GM21423 (cell line): ENCODE measurements around the gene HTR6.

Experiments used
- ATAC-seq: cut with Tn5 transposase; IDR thresholded peaks from one replicate; pipeline ENCODE4 v1.9.1; 2021; ENCODE audit warnings: mild to moderate bottlenecking, moderate library complexity; ENCODE audit not compliant: unreplicated experiment

The HTR6 gene

DNA sequence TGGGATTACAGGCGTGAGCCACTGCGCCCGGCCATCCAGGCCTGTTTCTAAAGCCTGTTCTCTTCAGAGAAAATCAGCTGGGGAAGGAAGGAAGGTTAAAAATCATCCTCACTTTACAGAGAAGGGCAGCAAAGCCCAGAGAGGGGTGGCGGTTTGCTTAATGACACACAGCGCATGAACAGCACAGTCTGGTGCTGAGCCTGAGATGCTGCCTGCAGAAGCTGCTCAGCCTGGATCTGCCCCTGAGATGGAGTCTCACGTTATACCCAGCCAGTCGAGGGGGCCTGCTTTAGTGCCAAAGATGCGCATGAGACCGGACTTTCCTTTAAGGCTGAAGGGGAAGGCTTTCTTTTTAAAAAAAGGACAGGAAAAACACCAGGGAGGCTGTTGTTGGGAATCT, 21.3 kb downstream of the HTR6 start:
- ATAC-seq, result no peak

DNA sequence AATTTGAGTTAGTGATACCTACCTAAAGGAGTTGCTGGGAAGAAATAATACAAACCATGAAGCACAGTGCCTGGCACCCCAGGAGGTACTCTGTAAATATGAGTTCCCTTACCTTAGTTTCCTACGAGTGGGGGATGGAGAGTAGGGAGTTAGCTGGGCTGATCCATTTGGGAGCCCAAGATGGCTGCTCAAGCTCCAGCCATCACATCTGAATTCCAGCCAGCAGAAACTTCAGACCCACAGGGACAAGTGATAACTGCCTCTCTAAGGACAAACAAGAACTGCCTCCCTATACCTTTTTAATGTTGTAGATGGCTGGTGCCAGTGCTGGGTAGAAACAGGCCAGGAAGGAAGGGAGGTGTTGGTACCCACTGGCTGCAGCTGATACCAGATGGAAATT, 22.7 kb downstream of the HTR6 start:
- ATAC-seq, result no peak

DNA sequence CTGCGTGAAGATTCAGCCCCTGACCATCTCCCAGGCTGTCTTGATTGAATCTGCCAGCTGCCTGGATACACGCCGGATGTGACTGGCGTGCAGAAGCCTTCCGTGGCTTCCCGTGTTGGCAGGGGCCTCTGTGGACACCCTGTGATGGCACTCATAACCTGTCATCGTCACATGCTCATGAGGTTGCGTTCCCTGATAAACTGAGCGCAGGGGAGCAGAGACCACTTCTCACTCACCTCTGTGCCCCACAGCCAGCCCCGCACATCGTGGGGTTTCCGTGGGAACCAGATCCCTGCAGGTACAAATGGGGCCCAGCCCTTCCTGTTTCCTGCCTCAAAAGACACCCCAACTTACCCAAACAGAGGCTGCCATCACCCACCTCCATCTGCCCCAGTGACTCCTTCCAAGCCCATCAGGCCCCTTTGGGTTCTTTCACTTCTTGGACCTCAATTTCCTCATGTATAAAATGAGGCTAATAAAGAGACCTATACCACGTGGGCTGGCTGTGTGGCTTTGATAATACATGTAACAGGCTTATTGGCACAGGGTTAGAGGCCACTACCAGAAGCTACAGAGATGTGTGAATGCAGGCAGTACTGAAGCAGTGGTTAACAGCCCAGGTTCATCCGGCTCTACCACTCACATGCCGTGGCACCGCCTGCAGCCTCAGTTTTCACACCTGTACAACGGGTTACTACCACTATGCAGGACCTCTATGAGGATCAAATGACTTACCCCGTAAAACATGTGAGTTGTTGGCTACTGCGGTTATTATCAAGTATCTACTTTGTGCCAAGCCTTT, 23.6 kb downstream of the HTR6 start:
- ATAC-seq, result no peak

DNA sequence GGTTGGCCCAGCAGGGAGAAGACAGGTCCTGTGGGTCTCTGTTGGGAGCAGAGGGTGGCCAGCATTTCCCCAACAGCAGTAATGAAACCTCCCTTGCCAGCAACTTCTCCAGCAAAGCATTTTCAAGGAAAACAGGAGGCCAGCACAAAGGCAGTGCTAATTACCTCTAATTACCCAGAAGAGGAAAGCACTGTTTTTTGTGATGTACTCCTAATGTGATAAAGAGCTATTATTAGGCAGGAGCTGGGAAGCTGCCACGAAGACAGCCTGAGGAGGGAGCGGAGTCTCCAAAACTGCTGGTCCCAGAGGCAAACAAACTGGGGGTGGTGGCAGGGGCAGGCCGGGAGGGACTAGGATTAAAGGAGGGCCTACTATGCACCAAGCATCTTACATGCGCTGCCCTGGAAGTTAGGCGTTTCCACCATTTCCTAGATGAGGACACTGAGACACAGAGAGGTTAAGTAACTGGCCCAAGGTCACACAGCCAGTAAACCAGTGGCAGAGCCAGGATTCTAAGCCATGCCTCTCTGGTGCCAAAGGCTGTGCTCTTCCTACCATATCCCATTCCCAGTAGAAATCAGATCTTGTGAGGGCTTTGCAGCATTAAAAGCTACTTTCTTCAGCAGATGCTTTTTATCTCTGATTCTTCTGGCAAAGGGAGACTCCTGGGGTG, 24.5 kb downstream of the HTR6 start:
- ATAC-seq, result no peak

DNA sequence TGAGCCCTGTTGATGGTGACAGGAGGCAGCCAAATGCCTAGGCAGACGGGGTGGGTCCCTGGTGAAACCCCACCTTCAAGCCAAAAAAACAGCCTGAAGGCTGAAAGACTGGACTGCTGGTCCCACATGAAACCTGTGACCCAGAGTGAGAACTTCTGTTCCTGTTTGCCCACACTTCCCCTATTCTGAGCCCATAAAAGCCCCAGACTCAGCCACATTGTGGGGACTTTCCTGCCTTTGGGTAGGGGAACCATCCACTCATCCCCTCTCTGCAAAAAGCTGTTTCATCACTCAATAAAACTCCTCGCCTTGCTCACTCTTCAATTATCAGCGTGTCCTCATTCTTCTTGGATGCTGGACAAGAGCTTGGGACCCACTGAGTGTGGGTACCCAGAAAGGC, 25.2 kb downstream of the HTR6 start:
- no peak for ATAC-seq

DNA sequence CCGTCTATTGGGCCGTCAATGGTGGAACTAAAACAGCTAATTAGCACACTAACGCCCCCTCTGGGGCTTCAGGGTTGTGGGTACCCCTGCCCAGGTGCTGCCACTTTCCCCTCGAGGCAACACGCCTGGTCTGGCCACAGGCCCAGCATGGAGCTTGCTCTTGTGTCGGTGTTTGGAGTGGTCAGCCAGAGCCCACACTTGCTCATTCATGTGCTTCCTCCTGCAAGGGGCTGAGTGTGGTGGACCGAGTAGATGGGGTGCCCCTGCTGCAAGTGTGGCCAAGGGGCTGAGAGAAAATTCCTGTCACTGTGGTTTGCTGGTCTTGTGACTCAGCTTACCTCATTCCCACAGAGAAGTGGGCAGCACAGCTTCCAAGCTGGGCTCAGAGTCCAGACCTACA, 25.7 kb downstream of the HTR6 start:
- ATAC-seq, result no peak

DNA sequence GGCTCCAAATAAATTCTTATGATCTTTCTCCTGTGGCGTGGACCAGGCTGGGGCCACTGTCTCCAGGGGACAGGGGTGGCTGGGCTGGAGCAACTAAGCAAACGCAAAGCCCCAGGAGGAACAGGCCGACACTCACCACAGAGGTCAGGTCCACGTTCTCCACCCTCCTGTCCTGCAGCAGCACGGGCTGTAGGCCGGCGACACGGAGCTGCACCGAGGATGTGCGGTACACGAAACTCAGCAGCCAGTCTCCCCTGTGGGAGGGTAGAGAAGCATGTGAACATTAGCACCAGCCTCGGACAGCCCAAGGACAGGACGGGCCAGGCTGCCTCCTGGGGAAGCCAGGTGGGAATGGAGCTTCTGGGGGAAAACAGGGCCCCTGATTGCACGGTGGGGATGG, 29.6 kb downstream of the HTR6 start:
- no peak for ATAC-seq

DNA sequence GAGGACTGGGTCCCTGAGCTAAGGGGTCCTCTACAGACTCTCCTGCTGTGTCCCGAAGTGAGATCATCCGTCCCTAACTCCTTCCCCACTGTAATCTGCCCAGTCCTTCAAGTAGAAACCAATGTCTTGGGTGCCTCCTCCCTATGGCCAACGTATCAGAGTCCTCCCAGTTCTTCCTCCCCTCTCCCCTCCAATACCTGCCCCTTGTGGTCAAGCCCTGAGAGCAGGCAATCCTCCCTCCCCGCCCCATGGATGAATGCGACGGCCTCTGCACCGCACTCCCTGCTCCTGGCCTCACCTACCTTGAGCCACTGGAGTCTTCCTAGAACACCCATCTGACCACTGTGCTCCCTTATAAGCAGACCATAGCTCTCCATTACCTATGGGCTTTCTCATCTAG, 31.1 kb downstream of the HTR6 start:
- no peak for ATAC-seq

DNA sequence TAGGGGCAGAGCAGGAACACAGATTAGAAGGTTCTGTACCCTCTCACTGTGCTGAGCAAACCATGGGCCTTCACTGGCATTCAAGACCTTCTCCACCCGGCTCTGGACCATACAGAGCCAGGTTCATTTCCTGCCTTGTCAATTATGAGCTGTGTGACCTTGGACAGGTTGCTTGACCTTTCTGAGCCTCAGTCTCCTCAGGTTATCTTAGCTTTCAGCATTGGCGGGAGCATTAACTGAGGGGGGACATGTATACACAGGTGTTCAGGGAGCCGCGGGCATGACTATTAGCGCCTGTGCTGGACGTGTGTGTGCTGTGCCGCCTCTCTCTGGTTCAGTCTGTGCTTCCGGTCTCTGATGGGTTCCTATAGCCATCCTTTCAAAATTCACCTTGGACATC, 32.1 kb downstream of the HTR6 start:
- ATAC-seq, result no peak

DNA sequence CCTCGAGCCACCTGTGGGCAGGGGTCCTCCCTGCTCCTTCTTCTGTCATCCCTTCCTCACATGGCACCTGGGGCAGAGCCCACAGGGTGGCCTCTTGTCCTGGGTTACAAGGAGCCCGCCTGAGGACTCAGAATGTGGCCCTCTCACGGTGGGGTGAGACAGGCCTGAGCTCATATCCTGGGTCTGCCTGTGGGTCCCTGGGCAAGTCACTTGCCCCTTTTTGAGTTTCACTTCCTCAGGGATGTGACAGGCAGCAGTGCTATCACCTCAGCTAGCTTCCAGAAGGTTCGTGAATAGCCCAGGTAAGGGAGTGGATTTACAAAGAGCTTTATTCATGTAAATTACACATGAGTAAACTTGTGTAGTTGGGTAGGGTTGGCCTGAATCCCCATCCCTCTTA, 33.5 kb downstream of the HTR6 start:
- peak; percentile 49 for ATAC-seq

DNA sequence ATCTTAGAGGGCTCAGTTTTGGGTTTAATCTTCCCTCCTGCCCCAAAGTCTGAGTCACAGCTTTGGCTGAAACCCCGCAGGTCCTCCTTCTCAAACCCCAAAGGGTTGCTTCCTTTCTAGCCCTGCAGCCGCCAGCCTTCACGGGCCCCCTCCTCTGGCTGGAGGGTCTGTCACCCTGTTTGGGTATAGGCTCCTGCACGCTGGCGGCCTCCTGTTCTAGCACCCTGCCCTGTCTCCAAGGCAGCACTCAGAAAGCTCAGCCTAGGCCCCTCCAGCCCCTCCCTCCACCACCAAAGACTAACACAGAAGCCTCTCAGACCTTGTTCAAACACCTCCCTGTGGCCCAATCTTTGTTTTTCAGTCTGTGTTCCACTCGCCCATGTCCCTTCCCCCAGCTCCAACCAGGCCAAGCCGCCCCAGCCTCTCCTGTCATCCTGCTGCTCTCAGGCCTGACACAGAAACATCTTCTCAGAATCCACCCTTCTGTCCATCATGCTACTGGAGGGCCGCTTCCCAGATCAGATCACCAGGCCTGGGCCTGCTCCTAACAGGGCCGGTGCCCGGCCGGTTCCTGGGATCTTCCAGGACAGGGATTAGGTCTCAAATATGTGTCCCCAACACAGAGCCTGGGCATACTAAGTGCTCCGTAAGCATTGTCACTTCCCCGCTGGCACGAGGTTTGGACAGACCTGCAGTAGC, 35.6 kb downstream of the HTR6 start:
- no peak for ATAC-seq

DNA sequence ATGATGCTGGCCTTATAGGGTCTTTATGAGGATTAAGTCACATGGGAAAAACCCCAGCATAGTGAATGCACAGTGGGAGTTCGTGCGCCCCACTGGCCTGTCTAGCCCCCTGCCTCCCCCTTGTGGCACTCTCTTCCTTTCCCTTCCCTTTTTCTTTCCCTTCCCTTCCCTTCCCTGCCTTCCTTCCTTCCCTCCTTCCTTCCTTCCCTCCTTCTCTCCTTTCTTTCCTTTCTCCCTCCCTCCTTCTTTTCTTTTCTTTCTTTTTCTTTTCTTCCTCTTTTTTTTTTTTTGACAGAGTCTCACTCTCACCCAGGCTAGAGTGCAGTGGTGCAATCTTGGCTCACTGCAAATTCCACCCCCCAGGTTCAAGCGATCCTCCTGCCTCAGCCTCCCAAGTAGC, 38.6 kb downstream of the HTR6 start:
- no peak for ATAC-seq

DNA sequence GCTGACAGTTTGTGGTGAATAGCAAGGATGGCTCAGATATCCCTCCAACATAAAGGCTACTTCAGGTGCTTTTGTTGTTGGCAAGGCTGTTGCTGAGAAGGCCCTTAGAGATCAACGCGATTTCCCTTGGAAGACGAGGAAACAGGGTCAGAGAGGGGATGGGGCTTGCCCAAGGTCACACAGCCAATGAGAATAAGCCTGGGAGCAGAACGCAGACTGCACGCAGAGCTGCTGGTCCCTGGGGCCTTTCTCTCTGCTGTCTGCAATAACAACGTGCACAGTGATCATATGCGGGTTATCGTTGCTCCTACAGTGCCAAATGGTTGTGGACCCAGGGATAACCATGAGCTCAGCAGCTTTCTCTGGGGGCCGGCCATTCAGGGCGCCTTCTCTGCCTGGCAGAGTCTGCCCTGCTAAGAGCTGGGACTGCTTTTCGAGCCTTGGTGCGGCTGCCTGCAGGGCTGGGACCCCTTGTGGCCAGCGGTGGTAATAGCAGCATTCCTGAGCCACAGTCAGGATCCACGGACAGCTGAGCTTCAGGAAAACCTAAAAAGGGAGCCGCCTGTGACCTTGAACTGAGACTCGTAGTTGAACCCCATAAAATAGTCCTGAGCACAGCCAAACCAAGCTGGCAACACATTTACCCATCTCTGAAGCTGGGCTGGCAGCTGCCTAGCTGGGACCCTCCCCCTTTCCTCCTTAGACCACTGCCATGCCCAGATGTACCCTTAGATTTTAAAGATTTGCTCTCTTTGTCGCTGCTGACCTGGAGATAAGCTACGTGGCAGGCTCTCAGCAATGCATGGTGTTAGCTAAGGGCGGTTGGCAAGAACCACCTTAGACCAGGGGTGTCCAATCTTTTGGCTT, 39.8 kb downstream of the HTR6 start:
- no peak for ATAC-seq

DNA sequence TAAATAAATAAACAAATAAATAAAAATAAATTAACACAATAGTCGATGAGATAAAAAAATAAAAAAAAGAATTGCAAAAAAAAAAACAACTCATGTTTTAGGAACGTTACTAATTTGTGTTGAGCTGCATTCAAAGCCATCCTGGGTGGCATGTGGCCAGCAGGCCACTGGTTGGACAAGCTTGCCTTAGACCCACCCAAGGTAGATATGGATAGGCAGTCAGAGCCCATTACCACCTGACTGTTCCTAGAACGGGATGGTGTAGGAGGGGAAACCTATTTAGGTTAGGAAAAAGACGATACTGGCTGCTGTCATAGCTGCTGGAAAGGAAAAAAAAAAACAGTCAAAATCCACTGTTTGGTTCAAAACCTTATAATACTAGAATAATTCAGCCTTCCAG, 40.8 kb downstream of the HTR6 start:
- no peak for ATAC-seq

DNA sequence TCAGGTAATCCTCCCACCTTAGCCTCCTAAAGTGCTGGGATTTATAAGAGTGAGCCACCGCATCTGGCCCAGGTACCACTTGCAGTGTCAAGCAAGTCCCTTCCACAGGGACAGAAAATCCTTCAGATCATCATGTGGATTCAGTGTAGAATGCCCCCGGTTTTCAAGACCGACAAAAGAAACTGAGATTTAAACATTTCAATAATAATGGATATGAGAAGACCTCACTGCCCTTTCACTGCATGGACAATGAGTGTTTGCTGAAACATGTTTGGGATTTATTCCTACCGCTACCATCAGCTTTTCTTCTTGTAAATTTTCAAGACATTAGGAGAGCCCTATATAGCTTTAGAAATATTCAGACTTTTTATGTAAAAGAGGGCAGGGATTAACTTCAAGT, 41.5 kb downstream of the HTR6 start:
- ATAC-seq, result no peak

DNA sequence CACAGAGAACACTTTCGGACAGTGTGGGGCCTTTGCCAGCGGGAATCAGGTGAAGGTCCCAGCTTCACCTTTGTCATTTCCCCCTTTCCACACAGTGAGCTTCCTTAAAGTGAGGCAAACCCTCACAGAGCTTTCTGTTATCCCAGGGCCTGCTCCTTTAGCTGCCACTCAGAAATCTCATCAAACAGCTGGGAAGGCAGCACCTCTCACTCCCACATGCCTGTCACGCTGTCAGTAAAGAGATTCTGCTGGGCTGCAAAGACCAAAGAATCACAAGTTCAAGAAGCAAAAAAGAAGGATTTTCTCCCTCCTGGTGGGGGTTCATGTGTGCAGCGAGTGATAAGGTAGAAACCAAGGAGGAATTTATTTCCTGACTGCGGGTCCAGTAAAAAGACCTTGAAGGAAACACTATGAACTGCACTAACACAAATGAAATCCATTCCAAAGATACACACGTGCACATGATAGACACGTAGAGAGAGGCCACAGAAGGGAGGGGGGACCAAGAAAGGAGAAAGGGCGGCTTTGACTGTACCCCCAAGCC, 44.0 kb downstream of the HTR6 start:
- ATAC-seq, result no peak

DNA sequence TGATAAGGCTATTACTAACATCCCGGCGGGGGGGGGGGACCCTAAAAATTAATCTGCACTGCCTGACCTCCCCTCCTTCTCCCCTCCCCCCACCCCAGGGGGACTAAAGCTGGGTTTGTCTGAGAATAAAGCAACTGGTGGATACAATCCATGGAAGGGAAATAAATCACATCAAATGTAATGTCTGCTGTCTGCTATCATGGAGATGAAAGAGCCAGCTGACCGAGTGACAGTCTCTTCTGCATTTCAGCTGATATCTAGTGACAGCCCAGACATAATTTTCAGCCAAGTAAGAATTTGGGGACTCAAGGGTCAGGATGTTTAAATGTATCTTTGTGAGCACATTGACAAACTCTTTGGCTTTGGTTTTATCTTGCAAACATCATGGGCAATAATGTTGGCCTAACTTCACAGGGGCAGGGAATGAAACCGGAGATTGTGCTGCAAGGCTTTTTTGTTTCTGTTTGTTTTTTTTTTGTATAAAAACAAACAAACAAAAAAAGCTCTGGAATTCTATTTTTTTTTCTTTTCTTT, 44.7 kb downstream of the HTR6 start:
- no peak for ATAC-seq

DNA sequence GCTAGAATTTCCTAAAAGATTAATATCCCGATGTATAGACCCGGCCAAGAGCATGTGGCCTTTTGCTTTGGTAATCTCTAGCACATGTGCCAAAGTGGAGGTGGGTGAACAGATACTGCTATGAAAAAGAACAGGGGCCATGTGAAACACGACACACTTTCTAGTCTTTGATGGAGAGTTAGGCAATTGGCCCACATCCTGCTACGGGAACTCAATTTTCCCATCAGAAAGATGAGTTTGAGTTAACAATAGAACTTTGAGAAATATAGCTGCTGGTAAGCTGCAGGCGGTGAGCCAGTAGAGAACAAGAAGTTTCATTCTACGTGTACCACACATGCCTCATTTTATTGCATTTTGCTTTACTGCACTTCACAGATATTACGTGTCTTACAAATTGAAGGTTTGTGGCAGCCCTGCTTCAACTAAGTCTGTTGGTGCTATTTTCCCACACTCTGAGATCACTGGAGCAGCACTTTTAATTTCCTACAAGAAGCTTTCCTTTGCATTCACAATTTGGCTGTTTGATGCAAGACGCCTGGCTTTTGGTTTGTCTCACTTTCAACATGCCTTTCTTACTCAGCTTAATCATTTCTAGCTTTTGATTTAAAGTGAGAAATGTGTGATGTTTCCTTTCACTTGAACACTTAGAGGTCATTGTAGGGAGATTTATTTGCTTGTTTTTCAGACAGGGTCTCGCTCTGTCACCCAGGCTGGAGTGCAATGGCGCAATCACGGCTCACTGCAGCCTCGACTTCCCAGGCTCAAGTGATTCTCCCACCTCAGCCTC, 46.3 kb downstream of the HTR6 start:
- peak; percentile 56 for ATAC-seq

DNA sequence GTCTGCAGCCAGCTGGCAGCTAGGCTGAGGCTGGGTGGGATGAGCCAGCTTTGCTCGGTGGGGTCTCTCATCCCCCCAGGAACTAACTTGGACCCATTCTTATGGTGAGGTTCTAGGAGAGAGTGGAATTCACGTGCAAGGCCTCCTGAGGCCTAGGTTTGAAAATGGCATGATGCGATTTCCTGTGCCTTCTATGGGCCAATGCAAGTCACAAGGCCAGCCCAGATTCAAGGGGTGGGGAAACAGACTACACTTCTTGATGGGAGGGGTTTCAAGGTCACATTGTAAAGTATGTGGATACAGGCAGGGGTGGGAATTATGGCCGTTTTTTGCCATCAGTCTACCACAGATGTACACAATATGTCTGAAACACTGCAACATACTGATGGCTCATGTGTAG, 48.3 kb downstream of the HTR6 start:
- ATAC-seq, result no peak
